Stimulated activated CD4-positive, alpha-beta T cell treated with anti-CD3 and anti-CD28 coated beads, TNF-alpha, amount 100 ng/mL, for 48 hours (primary cell): Measurements from ENCODE around the gene SDSL.

Experiments used
- DNase-seq, 3 donors: peaks; one replicate each; pipeline ENCODE4 v3.0.0-alpha.2; 2020; ENCODE audit warnings: low read depth in 3 of 3

Gene SDSL

GRCh38 chr12:113480336-113480971 is 58.3 kb downstream of the SDSL start:
- no peak for DNase-seq

GRCh38 chr12:113482334-113482733 is 60.2 kb downstream of the SDSL start:
- no peak for DNase-seq

GRCh38 chr12:113485330-113485729 is 63.1 kb downstream of the SDSL start:
- no peak for DNase-seq

GRCh38 chr12:113486722-113487121 is 64.5 kb downstream of the SDSL start:
- DNase-seq = no peak
